SK-N-MC (cell line): Measurements from ENCODE around the gene NNT.

ENCODE experiments used
- DNase-seq: peaks from one replicate; pipeline ENCODE4 v3.0.0-alpha.2; 2011; ENCODE audit warnings: low read depth, low spot score
- H3K27ac ChIP-seq: fragments of 200-600 bp; sonication (generic); 2 replicates; pipeline ENCODE4 v1.5.1; 2016; ENCODE audit warnings: mixed run types
- H3K36me3 ChIP-seq: fragments of 200-600 bp; sonication (generic); 2 replicates; pipeline ENCODE4 v1.6.1; 2017; ENCODE audit warnings: antibody characterized with exemption, low read length, mixed read lengths; ENCODE audit not compliant: insufficient read depth
- H3K4me3 ChIP-seq: fragments of 200-600 bp; sonication (generic); 2 replicates; pipeline ENCODE4 v1.5.1; 2016
- H3K9ac ChIP-seq: fragments of 200-600 bp; sonication (generic); 2 replicates; pipeline ENCODE4 v1.8.0; 2017; ENCODE audit warnings: mixed run types, mixed read lengths; ENCODE audit not compliant: insufficient read length
- H3K9me3 ChIP-seq: fragments of 200-600 bp; sonication (generic); 2 replicates; pipeline ENCODE4 v1.6.1; 2017; ENCODE audit warnings: low read depth, mild to moderate bottlenecking, antibody characterized with exemption, low read length, moderate library complexity, mixed read lengths
- EZH2 ChIP-seq: fragments of 200-600 bp; sonication (generic); IDR thresholded peaks from one replicate; pipeline ENCODE4 v1.6.1; 2017; ENCODE audit warnings: antibody characterized with exemption
- FOXP2 ChIP-seq: optimal IDR thresholded peaks from 2 replicates; pipeline ENCODE3; 2011; ENCODE audit warnings: mild to moderate bottlenecking, moderate library complexity; ENCODE audit not compliant: insufficient read depth; ENCODE audit errors: extremely low read length, control extremely low read depth
- POLR2AphosphoS5 ChIP-seq: IDR thresholded peaks from 2 replicates; pipeline ENCODE4 v1.6.1; 2012; ENCODE audit warnings: mild to moderate bottlenecking, low read depth, low read length, borderline replicate concordance

The NNT gene

DNA sequence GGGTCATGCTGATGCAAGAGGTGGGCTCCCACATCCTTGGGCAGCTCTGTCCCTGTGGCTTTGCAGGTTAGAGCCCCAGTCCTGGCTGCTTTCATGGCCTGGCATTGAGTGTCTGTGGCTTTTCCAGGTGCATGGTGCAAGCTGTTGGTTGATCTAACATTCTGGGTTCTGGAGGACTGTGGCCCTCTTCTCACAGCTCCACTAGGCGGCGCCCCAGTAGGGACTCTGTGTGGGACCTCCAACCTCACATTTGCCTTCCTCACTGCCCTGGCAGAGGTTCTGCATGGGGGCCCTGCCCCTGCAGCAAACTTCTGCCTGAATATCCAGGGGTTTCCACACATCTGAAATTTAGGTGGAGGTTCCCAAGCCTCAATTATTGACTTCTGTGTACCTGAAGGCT, 150.1 kb downstream of the NNT start:
- TF ChIP-seq EZH2 (no peak), FOXP2 (no peak), POLR2AphosphoS5 (no peak)
- no peak overlapping the region for H3K27ac ChIP-seq
- H3K9me3 ChIP-seq, result no peaks in the 10 kb centered on the region
- H3K9ac ChIP-seq, result no peak overlapping the region
- no peak overlapping the region for H3K4me3 ChIP-seq
- no peak for DNase-seq
- no peaks in the 10 kb centered on the region for H3K36me3 ChIP-seq
